Thyroid gland (tissue), 4 donors: ENCODE measurements around the gene TREX2. TPM values are rescaled to one million over a fixed set of nuclear protein-coding genes. Genes with fewer than 3 reads are reported as not detected.

Experiments used
- DNase-seq, 2 donors: peaks; one replicate each; pipeline ENCODE4 v3.0.0-alpha.2; 2019
- H3K27ac ChIP-seq, 3 donors: fragments of 200-600 bp; sonication (generic); 1 replicate in 2 of 3; 2 replicates in 1 of 3; pipeline ENCODE4 v1.5.1; 2016 to 2019; ENCODE audit warnings: mild to moderate bottlenecking in 1 of 3, moderate library complexity in 1 of 3
- H3K27me3 ChIP-seq: fragments of 200-600 bp; sonication (generic); one replicate; pipeline ENCODE4 v1.5.1; 2019
- H3K36me3 ChIP-seq, 2 donors: fragments of 200-600 bp; sonication (generic); one replicate each; pipeline ENCODE4 v1.5.1; 2016 to 2019
- H3K4me1 ChIP-seq, 2 donors: fragments of 200-600 bp; sonication (generic); one replicate each; pipeline ENCODE4 v1.5.1; 2017 to 2019
- H3K4me3 ChIP-seq, 3 donors: fragments of 200-600 bp; sonication (generic); replicated peaks in 1 of 3; 1 replicate in 2 of 3; 2 replicates in 1 of 3; pipeline ENCODE4 v1.5.1; 2016; ENCODE audit warnings: mild to moderate bottlenecking in 1 of 3
- H3K9me3 ChIP-seq: fragments of 200-600 bp; sonication (generic); one replicate; pipeline ENCODE4 v1.5.1; 2017
- CTCF ChIP-seq, 6 experiments: fragments of 200-600 bp in 3 of 6; fragments of 450-650 bp in 3 of 6; sonication (generic) in 3 of 6; IDR thresholded peaks; one replicate each; pipeline ENCODE4 v1.5.1; 2016 to 2019; ENCODE audit warnings: antibody characterized with exemption in 6 of 6, mild to moderate bottlenecking in 2 of 6, inconsistent platforms in 1 of 6, moderate library complexity in 1 of 6
- POLR2A ChIP-seq, 2 donors: fragments of 450-650 bp; IDR thresholded peaks; one replicate each; pipeline ENCODE4 v1.6.1; 2017; ENCODE audit warnings: antibody characterized with exemption in 2 of 2, mild to moderate bottlenecking in 2 of 2, moderate library complexity in 1 of 2
- WGBS, 2 donors: methylation state at CpG; one replicate each; pipeline ENCODE4 v1.1.5; 2017; 5-methylcytosine and 5-hydroxymethylcytosine counted together
- intact Hi-C: fragments of 100-400 bp; cut with DNase I; formaldehyde crosslinking; loops from one replicate; pipeline ENCODE4 v1.15.1; 2023
- total RNA-seq, 4 donors: library from RNA; depleted of rRNA; stranded (reverse); fragments of >200 nt; gene quantifications; one replicate each; pipeline ENCODE4 v1.2.3, GENCODE V29; 2016

Gene TREX2
- total RNA-seq, 4 donors from 2014 or later = 0.40 to 8.9 (median 3.2) TPM; not detected in 1

DNA sequence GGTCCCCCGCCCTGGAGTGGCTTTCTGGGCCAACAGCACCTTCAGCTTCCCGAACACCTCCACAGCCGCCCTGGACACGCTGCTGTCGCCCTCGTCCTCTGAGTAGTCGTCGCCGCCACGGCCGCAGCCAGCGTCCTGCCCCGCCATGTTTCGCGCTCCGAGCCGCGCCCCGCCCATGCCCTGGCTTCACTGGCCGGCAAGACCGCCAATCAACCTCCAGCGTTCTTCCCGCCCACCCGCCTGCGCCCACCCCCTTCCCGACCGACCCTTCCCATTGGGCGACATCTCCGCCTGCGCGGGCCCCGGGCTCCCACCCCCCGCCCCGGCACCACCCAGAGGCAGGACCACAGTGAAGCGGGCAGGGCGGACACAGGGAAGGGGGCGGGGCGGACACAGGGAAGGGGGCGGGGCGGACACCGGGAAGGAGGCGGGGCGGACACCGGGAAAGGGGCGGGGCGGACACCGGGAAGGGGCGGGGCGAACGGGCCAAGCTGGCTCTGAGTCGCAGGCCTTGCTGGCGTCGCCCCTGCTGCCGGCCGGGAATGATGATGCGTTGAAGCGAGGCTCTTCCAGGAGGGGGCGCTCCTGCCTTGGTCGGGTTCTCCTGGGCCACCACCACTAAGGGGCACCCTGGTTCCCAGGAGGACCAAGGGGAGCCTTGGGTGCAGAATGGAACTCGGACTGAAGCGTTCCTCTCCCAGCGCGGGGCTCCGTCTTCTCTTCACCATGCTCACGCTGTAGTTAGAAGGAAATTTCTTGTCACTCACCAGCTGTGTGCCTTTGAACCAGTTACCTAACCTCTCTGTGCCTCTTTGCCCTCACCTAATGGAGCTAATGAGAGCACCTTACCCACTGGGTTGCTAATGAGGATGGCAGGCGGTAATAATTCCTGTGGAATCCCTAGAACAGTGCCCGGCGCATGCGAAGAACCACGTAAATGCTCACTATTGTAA lies 24.8 kb upstream of the TREX2 start, which contains the start of gene HAUS7:
Gene HAUS7, minus strand, starts transcription at position 166 of the 953 bp plus-strand sequence. Its CDS starts 19 bp downstream, at position 147.
- H3K36me3 ChIP-seq = no peaks in the 10 kb centered on the region
- intact Hi-C loops = no loop called here
- no peaks in the 10 kb centered on the region for H3K9me3 ChIP-seq
- WGBS, 2 donors = 22 to 60% methylated on average over 10 to 14 of the region's 70 CpGs
- no peaks in the 10 kb centered on the region for H3K27me3 ChIP-seq
- H3K27ac ChIP-seq = peak within 1 kb of the TSS in 1 of 3 donors; percentile 31
- H3K4me3 ChIP-seq = peak within 1 kb of the TSS; percentile 32 to 39 (median 33)
- H3K4me1 ChIP-seq = peaks cover 9 to 15% of the 10 kb centered on the region in 2 donors
- DNase-seq = peak; percentile 82 to 84
- TF ChIP-seq CTCF (IDR thresholded peaks at IDR 0.05) (peak in 4 of 6 experiments; percentile 54 to 58 (median 56)), POLR2A (IDR thresholded peaks at IDR 0.05) (peak in 1 of 2 donors; percentile 35)

- intact Hi-C loops = no loop called here
- peak; percentile 40 to 43 for DNase-seq
- Histone ChIP-seq H3K27ac (no peak overlapping the region), H3K27me3 (no peaks in the 10 kb centered on the region), H3K36me3 (no peaks in the 10 kb centered on the region), H3K9me3 (no peaks in the 10 kb centered on the region), H3K4me1 (peaks cover 9 to 11% of the 10 kb centered on the region in 2 donors), H3K4me3 (peak overlapping the region; percentile 32 to 39 (median 33))
- WGBS, 2 donors = 2% methylated on average over 7 to 9 of the region's 32 CpGs
- TF ChIP-seq POLR2A (IDR thresholded peaks at IDR 0.05) (no peak), CTCF (IDR thresholded peaks at IDR 0.05) (peak in 1 of 6 experiments; percentile 5)
These were observed 24.1 kb upstream of the TREX2 start for GRCh38 chrX:153469811-153470410.

DNA sequence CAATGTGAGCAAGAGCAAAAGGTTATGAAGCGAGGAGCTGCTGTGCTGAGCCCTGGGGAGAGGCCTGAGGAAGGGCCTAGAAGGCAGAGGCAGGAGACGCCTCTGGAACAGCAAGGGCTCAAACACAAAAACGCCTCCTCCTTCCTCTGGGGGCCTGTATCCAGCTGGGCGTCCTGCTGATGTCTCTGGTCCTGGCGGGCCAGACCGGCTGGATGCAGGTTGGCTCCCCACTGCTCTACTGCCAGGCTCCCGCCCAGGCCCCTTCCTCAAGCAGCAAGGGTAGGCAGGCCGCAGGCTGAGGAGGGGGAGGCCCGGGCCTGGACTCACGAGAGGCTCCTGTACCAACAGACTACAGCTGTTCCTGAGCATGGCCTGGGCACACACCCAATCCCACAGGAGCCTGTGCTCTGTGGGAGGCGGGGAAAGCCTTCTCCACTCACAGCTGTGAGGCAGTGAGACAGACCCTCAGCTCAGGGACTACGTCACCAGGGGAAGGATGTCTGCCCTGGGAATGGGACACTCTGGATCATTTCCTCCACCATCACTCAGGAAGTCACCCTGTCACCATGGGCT lies 22.2 kb upstream of the TREX2 start:
- intact Hi-C loops = no loop called here
- H3K27ac ChIP-seq = no peak overlapping the region
- H3K27me3 ChIP-seq = no peaks in the 10 kb centered on the region
- no peaks in the 10 kb centered on the region for H3K36me3 ChIP-seq
- peak in 1 of 2 donors; percentile 44 for DNase-seq
- no peak for TF ChIP-seq POLR2A (IDR thresholded peaks at IDR 0.05)
- TF ChIP-seq CTCF (IDR thresholded peaks at IDR 0.05) = no peak
- H3K9me3 ChIP-seq = no peaks in the 10 kb centered on the region
- H3K4me1 ChIP-seq = peaks cover 17 to 19% of the 10 kb centered on the region in 2 donors
- H3K4me3 ChIP-seq = no peak overlapping the region
- 91 to 97% methylated on average over 5 to 6 of the region's 12 CpGs for WGBS, 2 donors

- 90 to 95% methylated on average over 4 to 7 of the region's 19 CpGs for WGBS, 2 donors
- no peak overlapping the region for H3K27ac ChIP-seq
- H3K36me3 ChIP-seq = no peaks in the 10 kb centered on the region
- H3K4me1 ChIP-seq = peaks cover 17 to 29% of the 10 kb centered on the region in 2 donors
- intact Hi-C loops = no loop called here
- H3K27me3 ChIP-seq = no peaks in the 10 kb centered on the region
- DNase-seq = no peak
- no peak overlapping the region for H3K4me3 ChIP-seq
- TF ChIP-seq CTCF (IDR thresholded peaks at IDR 0.05) = no peak
- no peak for TF ChIP-seq POLR2A (IDR thresholded peaks at IDR 0.05)
- no peaks in the 10 kb centered on the region for H3K9me3 ChIP-seq
These were observed 20.0 kb upstream of the TREX2 start for GRCh38 chrX:153465691-153466380.
